HG02588 (cell line): ENCODE data around the gene NKD1.
"Not testable (repeated sequence)": the region's sequence is repeated elsewhere in the genome, so short reads cannot be mapped to it uniquely, and the experiment has no call there.

Experiments
- ATAC-seq: cut with Tn5 transposase; IDR thresholded peaks from one replicate; pipeline ENCODE4 v1.9.1; 2021; ENCODE audit warnings: mild to moderate bottlenecking, moderate library complexity; ENCODE audit not compliant: unreplicated experiment

Gene NKD1

GRCh38 chr16:50519602-50520001, 28.6 kb upstream of the NKD1 start:
- no peak for ATAC-seq

GRCh38 chr16:50520451-50521245, 27.5 kb upstream of the NKD1 start:
- ATAC-seq = no peak

- ATAC-seq = no peak
Observed at GRCh38 chr16:50521246-50521900, 26.8 kb upstream of the NKD1 start.

GRCh38 chr16:50522324-50522723, 25.9 kb upstream of the NKD1 start:
- ATAC-seq = no peak

- no peak for ATAC-seq
Observed at GRCh38 chr16:50523710-50524109, 24.5 kb upstream of the NKD1 start.

- ATAC-seq = no peak
Observed at GRCh38 chr16:50525262-50525661, 22.9 kb upstream of the NKD1 start.

GRCh38 chr16:50525716-50526115, 22.5 kb upstream of the NKD1 start:
- no peak for ATAC-seq

- ATAC-seq = no peak
Observed at GRCh38 chr16:50526249-50526648, 21.9 kb upstream of the NKD1 start.

GRCh38 chr16:50526796-50527195, 21.4 kb upstream of the NKD1 start:
- no peak for ATAC-seq

GRCh38 chr16:50528820-50529219, 19.4 kb upstream of the NKD1 start:
- ATAC-seq = no peak

GRCh38 chr16:50529334-50529733, 18.9 kb upstream of the NKD1 start:
- no peak for ATAC-seq

GRCh38 chr16:50530277-50531236, 17.6 kb upstream of the NKD1 start:
- ATAC-seq = no peak

- no peak for ATAC-seq
Observed at GRCh38 chr16:50531359-50531758, 16.8 kb upstream of the NKD1 start.

- no peak for ATAC-seq
Observed at GRCh38 chr16:50531901-50532300, 16.3 kb upstream of the NKD1 start.

GRCh38 chr16:50532576-50532975, 15.6 kb upstream of the NKD1 start:
- ATAC-seq = no peak

GRCh38 chr16:50533317-50533716, 14.9 kb upstream of the NKD1 start:
- no peak for ATAC-seq

GRCh38 chr16:50534091-50534490, 14.1 kb upstream of the NKD1 start:
- no peak for ATAC-seq

- no peak for ATAC-seq
Observed at GRCh38 chr16:50534556-50534955, 13.6 kb upstream of the NKD1 start.

GRCh38 chr16:50534958-50535357, 13.2 kb upstream of the NKD1 start:
- no peak for ATAC-seq

GRCh38 chr16:50535506-50536257, 12.5 kb upstream of the NKD1 start:
- ATAC-seq = no peak

- not testable (repeated sequence) for ATAC-seq
Observed at GRCh38 chr16:50536258-50536645, 11.9 kb upstream of the NKD1 start.
